ENCODE data around the gene USP22. TPM values are rescaled to one million over a fixed set of nuclear protein-coding genes. Genes with fewer than 3 reads are reported as not detected.

The USP22 gene
- total and polyA plus RNA-seq, 2 of the 8 experiments (the other 6 are each of a cell fraction or from before 2014, with no cell fraction given), result 221 to 316 TPM

DNA sequence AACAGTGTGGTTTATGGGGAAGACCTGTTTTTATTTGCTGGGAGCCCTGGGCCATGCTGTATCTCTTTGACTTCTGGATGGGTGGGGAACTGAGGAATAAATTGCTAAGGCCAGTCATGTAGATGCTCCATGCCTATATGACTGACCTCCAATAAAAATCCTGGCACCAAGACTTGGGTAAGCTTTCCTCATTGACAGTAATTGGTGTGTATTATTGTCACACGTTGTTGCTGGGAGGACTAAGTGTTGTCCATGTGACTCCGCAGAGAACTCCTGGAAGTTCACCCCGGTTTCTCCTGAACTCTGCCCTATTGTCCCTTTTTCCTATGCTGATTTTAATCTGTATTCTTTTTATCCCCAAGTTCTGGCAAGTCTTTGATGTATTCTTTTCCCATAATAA is 33.4 kb upstream of the USP22 start:
- Histone ChIP-seq H3K36me3 (ENCODE audit: control insufficient read depth in 2 of 4, insufficient read depth in 4 of 4, low read length in 3 of 4) (no peaks in the 10 kb centered on the region), H2AK5ac (ENCODE audit: low read depth, low read length) (no peak overlapping the region), H2AFZ (ENCODE audit: low read length) (no peak overlapping the region), H4K5ac (ENCODE audit: insufficient read length, low read depth, low read length) (no peak overlapping the region), H2BK5ac (ENCODE audit: low read depth, low read length) (no peak overlapping the region), H3K79me1 (ENCODE audit: low read depth, low read length) (no peaks in the 10 kb centered on the region), H3K23me2 (ENCODE audit: low read depth, low read length) (no peaks in the 10 kb centered on the region; the same call in 1 of the 2 replicates), H4K8ac (ENCODE audit: extremely low read depth, insufficient read depth, low read length) (no peak overlapping the region), H3K79me2 (ENCODE audit: control insufficient read depth in 1 of 2, insufficient read depth in 2 of 2, low read length in 2 of 2) (no peaks in the 10 kb centered on the region), H3K14ac (ENCODE audit: insufficient read length) (no peak overlapping the region), H2BK20ac (ENCODE audit: low read length) (no peak overlapping the region), H4K91ac (replicated peaks; ENCODE audit: insufficient read length, low read length) (no peak overlapping the region), H3K27ac (ENCODE audit: low read depth, low read length) (no peak overlapping the region; the same call in 1 of the 2 replicates), H3K23ac (ENCODE audit: insufficient read length) (no peak overlapping the region), H3K9me3 (ENCODE audit: insufficient read depth in 2 of 2, low read depth in 1 of 2, low read length in 1 of 2) (no peaks in the 10 kb centered on the region; a peak in 1 of 4 replicates), H3K56ac (replicated peaks; ENCODE audit: insufficient read length, low read depth, low read length) (no peak overlapping the region), H3K4me3 (ENCODE audit: extremely low read depth in 1 of 4, insufficient read depth in 2 of 4, low read depth in 3 of 4, low read length in 4 of 4) (no peak overlapping the region), H3K18ac (ENCODE audit: extremely low read depth, low read length) (no peak overlapping the region), H3K4me2 (ENCODE audit: insufficient read depth in 1 of 2, low read depth in 2 of 2, low read length in 2 of 2) (no peak overlapping the region), H2BK15ac (ENCODE audit: low read length) (no peak overlapping the region), H3K9ac (replicated peaks in 1 of 4; ENCODE audit: extremely low read depth in 1 of 4, low read depth in 3 of 4, low read length in 3 of 4) (no peak overlapping the region), H2BK12ac (ENCODE audit: low read depth, low read length) (no peak overlapping the region), H3K27me3 (replicated peaks in 1 of 4; ENCODE audit: control insufficient read depth in 3 of 4, extremely low read depth in 1 of 4, insufficient read depth in 3 of 4, low read length in 3 of 4) (no peaks in the 10 kb centered on the region), H3K4me1 (replicated peaks in 1 of 4; ENCODE audit: control insufficient read depth in 3 of 4, insufficient read depth in 4 of 4, low read length in 3 of 4) (peaks cover 0 to 5% (median 0%) of the 10 kb centered on the region in 4 experiments; a peak in 2 of 7 replicates), H3K4ac (replicated peaks; ENCODE audit: insufficient read length, low read depth, low read length) (no peak overlapping the region), H4K20me1 (replicated peaks in 1 of 2; ENCODE audit: control insufficient read depth in 1 of 2, insufficient read depth in 2 of 2, low read length in 2 of 2) (no peaks in the 10 kb centered on the region), H2BK120ac (replicated peaks; ENCODE audit: low read depth, low read length) (no peak overlapping the region)
- FAIRE-seq, result no peak
- POLR2A ChIA-PET (ENCODE audit: partially characterized antibody), result no interaction called here
- 95% methylated on average over 3 of the region's 3 CpGs; no CpG with 5 or more reads in 1 of the 2 experiments for WGBS, 2 experiments (ENCODE audit: extremely low coverage in 1 of 2, insufficient coverage in 1 of 2, insufficient read length in 1 of 2, insufficient replicate concordance in 2 of 2, low coverage in 1 of 2, low lambda C conversion rate in 2 of 2, missing lambda C conversion rate in 1 of 2)
- DNase-seq (ENCODE audit: low read depth in 1 of 2, low spot score in 2 of 2), result no peak
- CTCF ChIA-PET (ENCODE audit: partially characterized antibody), result interaction anchor here (1.0 kb wide), 1 partner anchor 9 kb away, joined by 3 read pairs; no protein-coding TSS in a partner anchor
- TF ChIP-seq MAX (IDR thresholded peaks at IDR 0.05) (no peak), POU5F1 (IDR thresholded peaks at IDR 0.05; ENCODE audit: low read depth, low read length) (no peak), GTF2F1 (IDR thresholded peaks at IDR 0.05; ENCODE audit: borderline replicate concordance, low read depth, low read length) (no peak), CEBPB (IDR thresholded peaks at IDR 0.05; ENCODE audit: low read depth, low read length) (no peak), FOSL1 (IDR thresholded peaks at IDR 0.05; ENCODE audit: insufficient read depth, low read depth, low read length) (no peak), HDAC2 (IDR thresholded peaks at IDR 0.05; ENCODE audit: borderline replicate concordance in 1 of 2, low read depth in 2 of 2, low read length in 2 of 2) (no peak), CBX8 (IDR thresholded peaks at IDR 0.05; ENCODE audit: borderline replicate concordance, low read depth, low read length) (no peak), KDM4A (IDR thresholded peaks at IDR 0.05; ENCODE audit: low read depth, low read length, severe bottlenecking) (no peak), SIRT6 (IDR thresholded peaks at IDR 0.05; ENCODE audit: low read length) (no peak)

All from H1 (cell line).